ENCODE measurements around the gene SYNGR3.
"Not testable (repeated sequence)": the region's sequence is repeated elsewhere in the genome, so short reads cannot be mapped to it uniquely, and the experiment has no call there.

SYNGR3 gene

DNA sequence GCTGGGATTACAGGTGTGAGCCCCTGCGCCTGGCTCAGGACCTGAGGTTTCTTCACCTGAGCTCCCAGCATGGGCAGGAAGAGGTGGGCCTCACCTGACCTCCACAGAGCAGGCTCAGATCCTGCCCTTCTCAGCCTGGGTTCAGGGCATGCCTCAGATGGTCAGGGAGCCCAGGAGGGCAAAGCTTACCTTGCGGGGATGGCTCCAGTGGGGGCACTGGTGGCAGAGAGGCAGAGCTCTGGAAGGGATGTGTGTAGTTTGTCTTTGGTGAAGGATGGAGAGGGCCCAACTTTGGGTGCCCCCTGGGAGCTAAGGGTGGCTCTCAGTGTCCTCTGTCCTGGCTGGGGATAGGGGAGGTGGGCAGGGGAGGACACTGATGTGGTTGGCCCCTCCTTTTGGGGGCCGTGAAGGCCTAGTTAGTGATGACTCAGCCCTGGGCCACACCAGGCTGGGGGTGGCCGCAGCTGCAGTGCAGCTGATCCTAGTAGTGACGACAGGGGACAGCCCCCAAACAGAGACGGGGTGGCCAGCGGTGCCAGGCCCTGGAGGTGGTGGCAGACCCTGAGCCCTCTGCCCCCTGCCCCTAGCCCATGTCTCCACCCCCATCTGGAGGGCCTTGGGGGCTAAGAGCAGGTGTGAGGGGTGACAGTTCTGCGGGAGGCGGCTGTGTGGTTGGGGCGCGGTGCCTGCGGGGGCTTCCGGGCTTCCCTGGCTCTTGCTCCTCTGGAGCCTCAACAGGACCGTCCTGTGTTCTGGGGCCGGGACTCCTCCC, 42.7 kb downstream of the SYNGR3 start:
- DNase-seq = no peak

DNA sequence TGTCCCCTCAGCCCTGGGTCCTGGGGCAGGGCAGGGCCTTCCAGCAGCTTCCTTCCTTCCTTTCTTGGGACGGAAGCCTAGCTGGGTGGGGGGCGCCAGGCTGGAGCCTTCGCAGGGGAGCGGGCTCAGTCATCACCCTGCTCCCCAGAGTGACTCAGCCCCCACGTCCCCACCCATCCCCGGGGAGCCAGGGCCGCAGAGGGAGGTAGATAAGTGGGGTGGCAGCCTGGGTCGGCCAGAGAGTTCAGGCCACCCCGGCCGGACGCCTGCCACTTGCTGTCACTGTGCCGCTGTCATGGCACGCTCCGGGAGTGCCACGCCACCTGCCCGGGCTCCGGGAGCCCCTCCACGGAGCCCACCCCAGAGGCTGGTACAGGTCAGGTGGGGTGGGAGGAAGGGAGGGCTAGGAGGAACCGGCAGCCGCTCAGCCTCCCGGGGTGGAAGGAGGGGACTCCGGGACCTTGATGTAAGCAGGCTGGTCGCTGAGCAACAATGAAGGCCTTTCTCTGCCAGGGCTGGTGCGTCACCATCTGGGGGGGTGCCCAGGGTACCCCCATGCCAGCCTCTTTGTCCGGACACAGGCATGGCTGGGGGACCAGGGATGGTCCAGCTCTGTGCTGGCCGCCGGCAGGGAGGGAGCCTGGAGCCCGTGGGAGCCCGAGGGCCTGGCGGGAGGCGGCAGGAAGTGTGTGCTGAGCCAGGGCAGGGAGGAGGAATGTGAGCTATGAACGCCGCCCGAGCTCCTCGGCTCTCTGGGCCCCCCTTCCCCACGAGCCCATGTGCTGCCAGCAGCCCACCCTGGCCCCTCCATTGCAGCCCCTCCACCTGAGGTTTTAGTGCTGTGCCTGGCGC, 43.5 kb downstream of the SYNGR3 start:
- peak in 1 of 2 donors; percentile 34 for DNase-seq

DNA sequence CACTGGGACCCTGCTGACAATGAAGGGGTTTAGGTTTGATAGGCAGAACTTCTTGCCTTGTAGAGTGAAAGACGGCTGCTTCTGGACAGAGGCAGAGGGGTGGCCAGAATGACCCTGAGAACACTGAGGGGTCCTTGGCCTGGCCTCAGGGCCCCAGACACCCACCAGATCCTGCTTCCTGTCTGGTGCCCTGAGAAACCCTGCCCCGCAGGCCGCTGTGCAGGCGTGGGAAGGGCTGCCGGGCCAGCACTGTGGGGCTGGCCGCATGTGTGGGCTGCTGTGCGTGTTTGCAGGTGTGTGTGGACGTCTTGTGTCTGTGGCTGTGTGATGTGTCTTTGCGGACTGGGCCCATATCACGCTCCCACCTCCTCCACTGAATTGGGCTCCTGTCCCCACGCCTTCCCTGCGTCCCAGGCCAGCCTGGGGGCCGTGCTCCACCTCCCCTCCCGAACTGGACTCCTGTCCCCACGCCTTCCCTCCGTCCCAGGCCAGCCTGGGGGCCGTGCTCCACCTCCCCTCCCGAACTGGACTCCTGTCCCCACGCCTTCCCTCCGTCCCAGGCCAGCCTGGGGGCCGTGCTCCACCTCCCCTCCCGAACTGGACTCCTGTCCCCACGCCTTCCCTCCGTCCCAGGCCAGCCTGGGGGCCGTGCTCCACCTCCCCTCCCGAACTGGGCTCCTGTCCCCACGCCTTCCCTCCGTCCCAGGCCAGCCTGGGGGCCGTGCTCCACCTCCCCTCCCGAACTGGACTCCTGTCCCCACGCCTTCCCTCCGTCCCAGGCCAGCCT, 44.3 kb downstream of the SYNGR3 start:
- not testable (repeated sequence) for DNase-seq

DNA sequence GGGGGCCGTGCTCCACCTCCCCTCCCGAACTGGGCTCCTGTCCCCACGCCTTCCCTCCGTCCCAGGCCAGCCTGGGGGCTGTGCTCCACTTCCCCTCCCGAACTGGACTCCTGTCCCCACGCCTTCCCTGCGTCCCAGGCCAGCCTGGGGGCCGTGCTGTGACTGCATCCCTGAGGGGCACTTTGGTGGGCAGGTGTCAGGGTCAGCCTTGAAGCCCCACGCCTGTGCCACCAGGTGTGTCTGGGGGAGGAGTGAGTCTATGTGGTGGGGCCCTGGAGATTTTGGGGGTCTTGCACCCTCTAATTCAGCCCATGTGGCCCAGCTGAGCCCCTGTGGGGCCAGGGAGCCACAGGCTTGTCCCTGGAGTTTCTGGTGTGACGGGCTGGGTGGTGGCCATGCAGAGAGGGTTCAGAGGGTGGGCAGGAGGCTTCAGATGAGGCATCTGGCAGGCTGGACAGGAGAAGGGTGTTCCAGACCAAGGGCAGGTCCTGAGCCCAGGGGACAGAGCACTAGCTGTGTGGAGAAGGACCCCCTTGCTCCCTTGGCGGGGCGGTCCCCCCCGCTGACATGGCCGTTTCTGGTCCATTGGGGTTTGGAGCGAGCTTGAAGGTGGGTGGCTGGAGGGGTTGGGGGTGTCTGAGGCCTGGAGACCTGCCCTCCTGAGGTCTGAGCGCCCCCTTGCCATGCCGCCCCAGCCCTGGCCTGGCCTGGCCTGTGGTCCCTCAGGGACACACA, 45.1 kb downstream of the SYNGR3 start:
- DNase-seq = no peak

DNA sequence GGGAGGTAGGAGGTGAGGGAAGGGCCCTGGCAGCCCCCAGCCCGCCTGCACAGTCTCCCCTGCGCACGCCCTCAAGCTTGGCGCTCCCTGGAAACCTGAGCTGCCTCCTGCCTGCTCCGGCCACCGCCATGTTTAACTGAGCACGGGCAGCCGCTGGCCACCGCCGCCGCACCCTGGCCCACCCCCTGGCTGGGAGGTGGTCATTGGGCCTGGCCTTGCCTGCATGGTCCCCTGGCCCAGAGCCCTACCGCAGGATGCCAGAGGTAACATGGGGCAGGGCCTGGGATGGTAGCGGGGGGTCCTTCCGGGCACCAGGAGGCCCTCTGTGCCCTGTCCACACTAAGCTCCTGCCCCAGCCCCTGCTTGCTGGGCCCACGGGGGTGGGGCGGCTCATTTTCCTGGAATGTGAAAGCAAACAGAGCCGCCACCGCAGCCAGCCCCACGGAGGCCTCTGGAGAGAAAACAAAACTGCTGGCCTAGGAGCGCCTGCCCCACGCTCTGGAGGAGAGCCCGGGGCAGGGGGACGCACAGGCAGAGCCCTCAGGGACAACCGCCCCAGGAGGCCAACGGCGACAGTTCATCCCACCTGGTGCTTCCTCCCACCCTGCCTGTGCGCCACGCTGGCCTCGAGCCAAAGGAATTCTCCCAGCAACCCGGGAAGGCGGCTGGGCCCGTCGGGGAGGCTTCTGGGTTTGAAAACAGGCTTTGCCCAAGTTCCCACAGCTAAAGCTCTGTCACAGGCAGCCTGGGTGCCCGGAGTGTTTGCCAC, 45.8 kb downstream of the SYNGR3 start:
- DNase-seq = no peak

DNA sequence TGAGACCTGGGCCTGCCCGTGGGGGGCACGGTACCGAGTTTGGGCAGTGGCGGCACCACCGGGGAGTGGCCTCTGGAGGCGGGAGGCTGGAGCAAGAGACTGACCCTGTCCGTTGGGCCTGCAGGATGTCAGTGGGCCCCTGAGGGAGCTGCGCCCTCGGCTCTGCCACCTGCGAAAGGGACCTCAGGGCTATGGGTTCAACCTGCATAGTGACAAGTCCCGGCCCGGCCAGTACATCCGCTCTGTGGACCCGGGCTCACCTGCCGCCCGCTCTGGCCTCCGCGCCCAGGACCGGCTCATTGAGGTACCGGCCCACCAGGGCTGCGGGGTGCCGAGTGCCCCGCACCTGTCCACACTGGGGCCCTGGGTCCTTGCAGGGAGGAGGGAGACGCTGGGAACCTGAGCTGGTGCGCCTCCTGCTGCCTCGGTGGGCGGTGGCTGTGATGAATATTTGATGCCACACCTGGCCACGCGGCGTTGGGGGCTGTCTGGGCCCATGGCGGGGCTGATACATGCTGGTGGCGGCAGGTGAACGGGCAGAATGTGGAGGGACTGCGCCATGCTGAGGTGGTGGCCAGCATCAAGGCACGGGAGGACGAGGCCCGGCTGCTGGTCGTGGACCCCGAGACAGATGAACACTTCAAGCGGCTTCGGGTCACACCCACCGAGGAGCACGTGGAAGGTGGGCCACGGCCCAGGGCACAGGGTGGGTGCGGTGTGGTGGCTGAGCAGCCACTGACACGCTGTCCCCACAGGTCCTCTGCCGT, 46.6 kb downstream of the SYNGR3 start:
- DNase-seq = no peak

DNA sequence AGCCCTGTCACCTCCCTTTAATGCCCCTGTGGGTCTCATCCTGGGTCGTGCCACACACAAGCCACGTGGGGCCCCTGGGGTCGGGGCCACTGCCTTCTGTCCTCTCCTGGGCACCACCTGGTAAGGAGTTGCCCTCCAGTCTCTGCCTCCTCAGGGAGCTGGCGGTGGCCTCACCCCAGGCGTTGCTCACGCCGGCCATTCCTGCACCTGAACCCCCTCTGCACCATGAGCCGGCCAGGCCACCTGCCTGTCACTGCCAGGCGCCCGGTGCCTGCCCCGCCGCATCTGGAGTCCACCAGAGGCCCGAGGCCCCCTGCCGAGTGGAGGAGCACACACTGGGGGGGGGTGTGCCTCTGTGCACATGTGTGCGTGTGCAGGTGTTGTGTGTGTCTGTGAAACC, 47.3 kb downstream of the SYNGR3 start:
- no peak for DNase-seq

DNA sequence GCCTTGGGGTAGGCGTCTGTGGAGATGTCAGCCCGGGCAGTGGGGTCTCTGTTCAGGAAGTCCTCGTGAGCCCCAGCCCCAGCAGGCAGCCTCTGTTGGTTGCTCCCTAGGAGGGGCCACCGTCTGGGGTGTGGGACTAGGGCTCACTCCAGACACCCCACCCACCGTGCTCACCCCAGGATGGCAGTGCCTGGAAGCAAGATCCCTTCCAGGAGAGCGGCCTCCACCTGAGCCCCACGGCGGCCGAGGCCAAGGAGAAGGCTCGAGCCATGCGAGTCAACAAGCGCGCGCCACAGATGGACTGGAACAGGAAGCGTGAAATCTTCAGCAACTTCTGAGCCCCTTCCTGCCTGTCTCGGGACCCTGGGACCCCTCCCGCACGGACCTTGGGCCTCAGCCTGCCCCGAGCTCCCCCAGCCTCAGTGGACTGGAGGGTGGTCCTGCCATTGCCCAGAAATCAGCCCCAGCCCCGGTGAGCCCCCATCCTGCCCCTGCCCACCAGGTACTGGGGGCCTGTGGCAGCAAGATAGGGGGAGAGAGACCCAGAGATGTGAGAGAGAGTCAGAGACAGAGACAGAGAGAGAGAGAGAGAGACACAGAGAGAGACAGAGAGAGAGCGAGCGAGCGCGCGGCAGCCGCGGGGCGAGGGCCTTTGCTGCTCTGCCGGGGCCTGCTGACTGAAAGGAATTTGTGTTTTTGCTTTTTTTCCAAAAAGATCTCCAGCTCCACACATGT, 48.0 kb downstream of the SYNGR3 start:
- DNase-seq = no peak

DNA sequence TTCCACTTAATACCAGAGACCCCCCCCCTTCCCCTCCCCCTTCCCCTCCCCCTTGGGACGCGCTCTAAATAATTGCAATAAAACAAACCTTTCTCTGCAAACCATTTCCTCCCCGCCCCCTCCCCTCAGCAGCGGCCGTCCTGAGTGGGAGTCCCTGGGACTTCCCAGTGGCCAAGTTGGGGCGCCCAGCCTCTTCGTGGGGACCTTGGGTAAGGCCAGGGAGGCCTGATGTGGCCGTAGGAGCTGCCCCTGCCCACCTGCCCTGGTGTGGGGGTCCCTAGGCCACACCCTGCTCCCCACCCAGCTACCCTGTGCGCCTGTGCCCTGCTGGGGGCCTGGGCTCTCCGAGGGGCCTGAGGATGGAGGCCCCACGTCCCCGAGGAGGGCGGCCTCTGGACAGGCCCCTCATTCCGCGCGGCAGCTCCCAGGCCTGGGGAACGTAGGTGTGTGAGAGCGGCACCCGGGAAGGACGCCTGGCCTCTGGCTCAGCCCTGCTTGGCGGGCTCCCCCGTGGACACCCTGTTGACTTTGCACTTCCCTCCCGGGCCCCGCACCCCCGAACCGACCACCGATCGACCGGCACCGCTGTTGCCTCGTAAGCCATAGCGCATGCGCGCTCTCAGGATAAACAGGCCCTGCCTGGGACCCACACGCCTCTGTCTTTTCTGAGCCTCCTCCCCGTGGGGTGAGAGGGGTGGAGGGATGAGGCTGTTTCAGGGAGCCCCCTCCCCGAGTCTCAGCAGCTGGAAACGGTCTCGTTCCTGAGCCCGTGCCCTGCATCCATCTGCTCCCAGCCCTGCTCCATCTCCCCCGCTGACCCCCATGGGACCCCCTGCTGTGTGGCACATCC, 48.8 kb downstream of the SYNGR3 start:
- no peak for DNase-seq

DNA sequence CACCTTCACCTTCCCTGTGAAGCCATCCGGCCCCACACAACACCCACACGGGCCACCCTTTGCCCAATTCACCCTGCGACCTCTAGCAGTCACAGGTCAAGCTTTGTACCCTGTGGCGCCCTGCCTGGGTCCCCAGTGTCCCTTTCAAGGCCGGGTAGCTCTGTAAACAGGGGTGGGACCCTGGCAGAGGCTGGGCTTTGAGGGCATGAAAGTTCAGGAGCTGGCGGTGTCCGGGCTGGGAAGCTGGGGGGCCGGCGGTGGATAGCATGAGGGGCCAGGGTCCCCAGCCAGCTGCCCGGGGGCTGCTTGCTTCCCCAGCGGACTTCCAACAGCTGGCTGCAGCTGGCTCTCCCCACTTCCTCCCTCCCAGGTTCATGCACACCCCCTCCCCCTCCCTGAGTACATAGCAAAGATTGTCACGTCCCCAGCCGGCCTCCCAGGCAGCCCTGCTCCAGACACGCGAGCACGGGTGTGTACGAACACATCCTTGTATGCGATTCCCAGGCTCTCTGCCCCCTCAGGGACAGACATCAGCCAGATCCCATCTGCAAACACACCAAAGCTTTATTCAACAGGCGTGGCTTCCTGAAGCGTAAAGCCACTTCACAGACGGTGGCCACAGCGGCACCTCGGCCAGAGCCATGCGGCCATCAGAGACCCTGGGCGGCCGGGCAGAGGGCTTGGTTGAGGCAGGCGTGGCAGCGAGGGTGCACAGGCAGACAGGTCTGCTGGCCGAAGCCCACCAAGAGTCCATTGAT, 49.7 kb downstream of the SYNGR3 start:
- no peak for DNase-seq

DNA sequence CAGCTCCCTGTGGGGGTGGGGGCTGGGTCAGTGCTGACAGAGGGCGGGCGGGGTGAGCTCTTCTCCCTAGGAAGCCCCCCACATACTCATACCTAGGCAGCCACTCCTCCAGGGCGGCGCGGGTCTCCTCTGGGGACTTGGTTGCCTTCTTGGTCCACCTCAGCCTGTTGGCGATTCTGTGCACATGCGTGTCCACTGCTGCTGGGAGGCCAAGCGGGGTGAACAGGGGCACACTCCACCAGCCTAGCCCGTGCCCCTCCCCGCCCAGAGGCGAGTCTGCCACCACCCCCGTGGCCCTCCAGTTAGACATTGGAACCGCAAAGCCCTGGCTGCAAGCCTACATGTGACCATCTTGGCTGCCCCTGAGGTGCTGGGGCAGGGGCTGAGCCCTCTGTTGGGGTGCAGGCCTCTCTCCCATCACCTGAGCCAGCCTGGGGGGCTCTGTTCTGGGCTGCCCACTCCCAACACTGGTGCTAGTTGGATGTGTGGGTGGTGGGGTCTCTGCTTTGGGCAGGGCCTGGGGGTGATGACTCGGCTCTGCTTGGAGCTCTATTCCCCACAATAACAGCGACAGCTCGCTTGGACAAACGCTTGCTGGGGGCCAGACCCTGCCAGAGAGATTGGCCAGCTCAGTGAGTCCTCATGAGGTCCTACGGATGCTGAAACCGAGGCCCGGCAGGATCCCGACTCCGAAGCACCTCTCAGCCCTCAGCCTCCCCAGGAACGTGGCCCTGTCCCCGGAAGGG, 50.4 kb downstream of the SYNGR3 start:
- no peak for DNase-seq

DNA sequence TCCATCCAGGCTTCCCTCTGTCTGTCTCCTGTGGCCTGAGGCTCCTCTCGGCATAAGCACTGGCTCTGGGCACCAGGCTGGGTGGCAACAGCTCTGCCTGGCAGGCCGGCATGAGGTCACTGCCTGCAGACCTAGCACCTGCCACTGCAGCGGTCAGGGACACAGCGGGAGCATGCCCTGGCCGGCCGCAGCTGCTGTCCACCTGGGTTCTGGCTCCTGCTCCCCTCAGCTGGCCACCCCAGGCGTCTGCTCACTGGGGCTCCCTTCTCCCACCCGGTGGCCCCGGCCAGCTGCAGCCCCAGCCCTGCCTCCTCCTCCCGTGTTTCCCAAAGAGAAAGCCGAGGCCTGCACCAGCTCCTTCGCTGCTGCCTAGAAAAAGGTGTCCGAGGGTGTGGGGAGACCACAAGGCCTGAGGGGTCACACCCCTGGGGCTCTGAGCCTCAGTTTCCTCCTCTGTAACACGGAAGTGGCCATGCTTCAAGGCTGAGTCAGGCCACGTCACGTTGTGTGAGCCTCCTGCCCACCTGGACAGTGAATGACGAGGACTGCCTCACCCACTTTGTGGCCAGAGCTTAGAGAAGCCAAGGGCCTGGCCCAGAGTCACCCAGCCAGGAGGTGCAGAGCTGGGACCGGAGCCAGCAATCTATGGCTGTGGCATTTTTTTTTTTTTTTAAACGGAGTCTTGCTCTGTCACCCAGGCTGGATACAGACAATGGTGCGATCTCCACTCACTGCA, 51.2 kb downstream of the SYNGR3 start:
- DNase-seq = no peak

DNA sequence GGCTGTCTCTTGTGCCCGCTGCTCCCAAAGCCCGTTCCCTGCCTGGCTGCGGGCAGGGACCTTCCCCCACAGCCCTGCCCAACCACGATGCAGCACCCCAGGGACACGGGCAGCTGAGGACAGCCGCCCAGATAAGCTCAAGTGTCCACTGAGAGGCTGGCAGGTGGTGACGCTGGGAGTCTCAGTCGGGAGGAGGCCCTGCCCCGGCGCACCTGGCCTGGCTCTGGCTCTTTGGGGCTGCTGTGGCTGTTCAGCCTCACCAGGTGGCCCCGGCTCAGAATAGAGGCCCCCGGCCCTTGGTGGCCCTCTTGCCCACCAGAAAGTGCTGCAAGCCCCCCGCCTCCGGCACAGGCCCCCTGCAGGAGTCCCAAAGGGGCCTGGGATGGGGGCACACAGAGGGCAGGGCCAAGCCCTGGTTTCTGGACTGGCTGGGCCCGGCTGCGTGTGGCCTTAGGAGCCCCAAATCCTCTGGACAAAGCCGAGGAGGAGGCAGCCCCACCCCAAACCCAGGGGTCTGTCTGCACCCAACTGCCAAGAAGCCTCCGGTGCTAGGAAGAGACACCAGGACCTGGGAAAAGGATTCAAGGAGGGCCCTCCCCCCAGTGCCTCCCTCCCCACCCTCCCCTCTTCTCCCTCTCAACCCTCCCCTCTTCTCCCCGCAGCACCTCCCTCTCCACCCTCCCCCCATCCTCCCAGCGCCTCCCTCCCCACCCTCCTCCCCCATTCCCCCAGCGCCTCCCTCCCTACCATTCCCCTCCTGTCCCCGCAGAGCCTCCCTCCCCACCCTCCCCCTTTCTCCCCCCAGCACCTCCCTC, 52.6 kb downstream of the SYNGR3 start:
- DNase-seq = no peak

DNA sequence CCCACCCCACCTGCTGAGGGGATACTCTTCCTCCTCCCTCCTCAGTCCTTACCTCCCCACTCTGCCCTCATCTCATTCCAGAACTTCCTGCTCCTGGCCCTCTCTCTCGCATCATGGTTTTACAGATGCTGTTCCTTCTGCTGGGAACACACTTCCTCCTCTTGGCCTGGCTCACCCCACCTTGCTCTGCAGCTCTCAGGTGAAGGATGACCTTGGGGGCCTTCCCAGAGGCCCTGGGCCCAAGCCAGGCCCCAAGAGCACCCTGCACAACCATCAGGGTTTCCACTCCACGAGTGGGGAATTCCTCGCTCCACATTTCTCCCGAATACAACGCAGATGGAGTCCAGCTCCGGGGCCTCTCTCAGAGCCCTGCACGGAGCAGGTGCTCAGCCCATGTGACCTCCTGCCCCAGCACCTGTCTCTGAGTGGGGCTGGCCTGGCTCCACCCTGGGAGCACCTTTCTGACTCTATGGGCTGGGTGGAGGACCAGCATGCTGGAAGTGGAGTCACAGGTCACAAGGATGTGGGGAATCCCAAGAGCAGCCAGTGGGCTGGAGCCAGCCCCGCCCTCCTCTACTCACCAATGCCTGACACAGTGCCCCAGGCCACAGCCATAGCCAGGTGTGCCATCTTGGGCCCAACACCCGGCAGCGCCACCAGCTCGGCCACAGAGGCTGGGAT, 53.4 kb downstream of the SYNGR3 start:
- no peak for DNase-seq
